K562 (cell line): ENCODE measurements around the gene PFDN2. TPM values are rescaled to one million over a fixed set of nuclear protein-coding genes. Genes with fewer than 3 reads are reported as not detected.

Experiments used
- ATAC-seq: fragments of 200-7000 bp; cut with Tn5 transposase; 3 replicates; pipeline ENCODE4 v1.9.1; 2020; ENCODE audit warnings: moderate library complexity
- BruUV-seq: library from RNA; stranded (reverse); fragments of 400-500 nt; replicated peaks from 2 replicates; lab custom pipeline; 2021; lab: Mats Ljungman, UMichigan
- CTCF ChIA-PET: fragments of 300-600 bp; formaldehyde crosslinking; extraction: SDS; loops from one replicate; lab custom pipeline; 2021; ENCODE audit warnings: low intra/inter-chr PET ratio; lab: Yijun Ruan, JAX
- POLR2A ChIA-PET: fragments of 300-600, 350-650 bp; sonication (Branson Sonifier 250); formaldehyde crosslinking; extraction: SDS; loops from one replicate; lab custom pipeline; 2021; ENCODE audit warnings: antibody characterized with exemption, inconsistent platforms; lab: Yijun Ruan, JAX
- DNase-seq, 4 experiments: peaks; one replicate each; pipeline versions ENCODE4 v3.0.0 to v3.0.0-alpha.2; 2011 to 2018; ENCODE audit warnings: low spot score in 3 of 4, mixed read lengths in 3 of 4; ENCODE audit errors: extremely low read depth in 1 of 4
- FAIRE-seq: peaks from 2 replicates; lab custom pipeline; 2011; peaks lifted over from hg19 to GRCh38; lab: Jason Lieb, UNC
- H2AFZ ChIP-seq: 2 replicates; pipeline ENCODE4 v1.6.0; 2011; ENCODE audit warnings: low read depth, low read length, control low read depth, inconsistent platforms
- H3K27ac ChIP-seq: fragments of 200-600 bp; 3 replicates; pipeline ENCODE4 v1.8.0; 2011; ENCODE audit warnings: low read depth, mild to moderate bottlenecking, control low read depth, inconsistent platforms, low read length, moderate library complexity, mixed read lengths; ENCODE audit errors: extremely low read depth
- H3K27me3 ChIP-seq, 2 experiments: fragments of 300-600 bp in 1 of 2; 2 replicates in 1 of 2; 3 replicates in 1 of 2; pipeline versions ENCODE4 v1.6.0 to v1.8.0; 2011; ENCODE audit warnings: inconsistent platforms in 2 of 2, low read length in 2 of 2, mild to moderate bottlenecking in 1 of 2, mixed read lengths in 1 of 2, moderate library complexity in 1 of 2; ENCODE audit not compliant: control insufficient read depth in 2 of 2, insufficient read depth in 2 of 2
- H3K36me3 ChIP-seq: fragments of 300-600 bp; 3 replicates; pipeline ENCODE4 v1.8.0; 2011; ENCODE audit warnings: mild to moderate bottlenecking, low read length, inconsistent platforms; ENCODE audit not compliant: control insufficient read depth, insufficient read depth
- H3K4me1 ChIP-seq, 2 experiments: fragments of 200-600 bp in 1 of 2; replicated peaks in 1 of 2; 2 replicates in 1 of 2; 3 replicates in 1 of 2; pipeline versions ENCODE4 v1.5.1 to v1.8.0; 2011; ENCODE audit warnings: inconsistent platforms in 2 of 2, low read length in 2 of 2, mild to moderate bottlenecking in 1 of 2, mixed read lengths in 1 of 2, moderate library complexity in 1 of 2; ENCODE audit not compliant: control insufficient read depth in 2 of 2, insufficient read depth in 2 of 2
- H3K4me2 ChIP-seq: 2 replicates; pipeline ENCODE4 v1.6.1; 2011; ENCODE audit warnings: low read length, control low read depth, inconsistent platforms, mixed read lengths; ENCODE audit not compliant: insufficient read depth
- H3K4me3 ChIP-seq: fragments of 200-600 bp; sonication (generic), shearing (Covaris generic); 2 replicates; pipeline ENCODE4 v1.5.1; 2016; ENCODE audit warnings: control low read depth, inconsistent platforms
- H3K79me2 ChIP-seq: fragments of 200-600 bp; 3 replicates; pipeline ENCODE4 v1.8.0; 2011; ENCODE audit warnings: low read length, inconsistent platforms; ENCODE audit not compliant: control insufficient read depth, insufficient read depth
- H3K9ac ChIP-seq, 2 experiments: 2 replicates each; pipeline versions ENCODE4 v1.6.0 to v1.6.1; 2011; ENCODE audit warnings: low read depth in 2 of 2, low read length in 2 of 2, control low read depth in 1 of 2, inconsistent platforms in 1 of 2, mild to moderate bottlenecking in 1 of 2, mixed read lengths in 1 of 2; ENCODE audit not compliant: insufficient read depth in 1 of 2
- H3K9me1 ChIP-seq: one replicate; pipeline ENCODE4 v1.6.0; 2011; ENCODE audit warnings: inconsistent platforms, mild to moderate bottlenecking, low read length, moderate library complexity; ENCODE audit not compliant: control insufficient read depth, insufficient read depth
- H3K9me3 ChIP-seq: replicated peaks from 2 replicates; pipeline ENCODE4 v1.5.1; 2011; ENCODE audit warnings: low read depth, low read length, inconsistent platforms; ENCODE audit not compliant: control insufficient read depth, insufficient read depth
- H4K20me1 ChIP-seq: replicated peaks from 2 replicates; pipeline ENCODE4 v1.6.1; 2011; ENCODE audit warnings: low read length, inconsistent platforms, mixed read lengths; ENCODE audit not compliant: control insufficient read depth, insufficient read depth
- CHCHD3 ChIP-seq: fragments of 250-450 bp; sonication (Bioruptor Pico); IDR thresholded peaks from 2 replicates; pipeline ENCODE4 v2.1.2; 2022; ENCODE audit warnings: mild to moderate bottlenecking
- GTF2E2 ChIP-seq: fragments of 200-800 bp; sonication (Bioruptor generic); IDR thresholded peaks from 2 replicates; pipeline ENCODE4 v1.6.1; 2016; ENCODE audit warnings: missing genetic modification characterization, missing compliant biosample characterization
- KAT2B ChIP-seq: IDR thresholded peaks from one replicate; pipeline ENCODE4 v1.6.1; 2012; ENCODE audit warnings: low read depth, mild to moderate bottlenecking, control low read depth, inconsistent platforms, low read length, moderate library complexity
- POLR2G ChIP-seq: fragments of 200-400 bp; formaldehyde crosslinking; IDR thresholded peaks from 2 replicates; pipeline ENCODE4 v1.6.1; 2017; ENCODE audit warnings: low read depth, mild to moderate bottlenecking, antibody characterized with exemption, low read length, moderate library complexity
- REST ChIP-seq, 2 experiments: fragments of 450-650 bp; formaldehyde crosslinking in 1 of 2; IDR thresholded peaks; 2 replicates each; pipeline versions ENCODE4 v1.4.0 to v1.6.1; 2014 to 2020; ENCODE audit warnings: mild to moderate bottlenecking in 2 of 2, borderline replicate concordance in 1 of 2, low read depth in 1 of 2
- WGBS: fragments of 100-300 bp; shearing (Covaris generic); methylation state at CpG from one replicate; pipeline ENCODE4 v1.1.6; 2016; ENCODE audit warnings: low coverage, mixed read lengths; ENCODE audit not compliant: insufficient coverage; ENCODE audit errors: missing lambda C conversion rate; 5-methylcytosine and 5-hydroxymethylcytosine counted together
- in situ Hi-C: fragments of 300-500 bp; cut with MboI; formaldehyde crosslinking; loops from 4 replicates; pipeline ENCODE4 v1.15.0; 2018; ENCODE audit warnings: inconsistent platforms, mixed read lengths
- intact Hi-C: fragments of 100-400 bp; cut with micrococcal nuclease; formaldehyde crosslinking; loops from 2 replicates; pipeline ENCODE4 v1.14.2; 2022
- polyA plus RNA-seq, 8 experiments: library from polyadenylated mRNA; depleted of rRNA in 4 of 8; stranded (reverse) in 5 of 8; unstranded in 3 of 8; fragments of >200 nt; fragmentation: Nextera tagmentation in 2 of 8; fragmentation: Illumina TruSeq in 1 of 8; extraction: Ambion mirVana in 2 of 8; extraction: Trizol in 1 of 8; gene quantifications; 2 replicates each; pipeline versions ENCODE4 v1.2.1 to v1.2.3, GENCODE V29; 2011 to 2014; ENCODE audit warnings: inconsistent platforms in 1 of 8, missing spikeins in 1 of 8
- total RNA-seq, 7 experiments: library from RNA; depleted of rRNA in 6 of 7; stranded (reverse); fragments of >200 nt in 6 of 7; fragmentation: Illumina TruSeq in 2 of 7; extraction: Trizol in 2 of 7; gene quantifications; 2 replicates each; pipeline versions ENCODE4 v1.2.1 to v1.2.3, GENCODE V29; 2011 to 2021; ENCODE audit warnings: low replicate concordance in 1 of 7

Gene PFDN2
- total and polyA plus RNA-seq, 9 of the 15 experiments (the other 6 are each of a cell fraction or from before 2014, with no cell fraction given) = 50.2 to 361 (median 144) TPM

GRCh38 chr1:161140755-161141400 lies 23.0 kb upstream of the PFDN2 start:
- ChIA-PET POLR2A (interaction anchor here (0.7 to 1.5 kb wide), 3 partner anchors 8 to 218 kb away, joined by 3 to 5 read pairs (median 3); partner anchors contain the start of gene UFC1), CTCF (interaction anchor here (2.1 kb wide), 1 partner anchor 144 kb away, joined by 8 read pairs; no protein-coding TSS in a partner anchor)
- Histone ChIP-seq H3K4me2 (no peak overlapping the region), H2AFZ (no peak overlapping the region), H3K27me3 (no peaks in the 10 kb centered on the region), H4K20me1 (no peaks in the 10 kb centered on the region), H3K9me3 (no peaks in the 10 kb centered on the region), H3K4me1 (peaks cover 0 to 4% of the 10 kb centered on the region in 2 experiments; a peak in 3 of 5 replicates), H3K9me1 (no peaks in the 10 kb centered on the region), H3K4me3 (no peak overlapping the region), H3K36me3 (no peaks in the 10 kb centered on the region), H3K27ac (no peak overlapping the region), H3K79me2 (no peaks in the 10 kb centered on the region), H3K9ac (no peak overlapping the region; a peak in 1 of 4 replicates)
- intact Hi-C loops (no loop called here), in situ Hi-C loops (no loop called here)
- 0 out of 2 replicates have a peak, but pooled peaks have one; percentile 16 for TF ChIP-seq POLR2G
- no peak for TF ChIP-seq GTF2E2 (tag)
- BruUV-seq = no TSS peak
- DNase-seq (no peak), FAIRE-seq (no peak), ATAC-seq (no peak)
- 89% methylated on average over 29 of the region's 29 CpGs for WGBS

- no peak overlapping the region for H3K4me3 ChIP-seq
- H3K27me3 ChIP-seq = no peaks in the 10 kb centered on the region
- H3K4me2 ChIP-seq = no peak overlapping the region
- H2AFZ ChIP-seq = no peak overlapping the region
- no TSS peak for BruUV-seq
- in situ Hi-C loops (no loop called here), intact Hi-C loops (loop anchor here (1.0 to 10.0 kb wide), 5 partner anchors 38 to 415 kb away; partner anchors contain the start of gene B4GALT3)
- ChIA-PET CTCF (interaction anchor here (0.7 to 2.2 kb wide), 4 partner anchors 68 to 414 kb away, joined by 3 to 15 read pairs (median 6); no protein-coding TSS in a partner anchor), POLR2A (interaction anchor here (0.6 to 1.7 kb wide), 2 partner anchors 14 to 93 kb away, joined by 3 to 8 read pairs; partner anchors contain the start of gene UFC1)
- peak; percentile 88 for ATAC-seq
- no peaks in the 10 kb centered on the region for H4K20me1 ChIP-seq
- no peak overlapping the region for H3K27ac ChIP-seq
- H3K4me1 ChIP-seq = peaks cover 0 to 4% of the 10 kb centered on the region in 2 experiments; a peak in 3 of 5 replicates
- FAIRE-seq = peak; percentile 76
- peak in 3 of 4 experiments; percentile 43 to 68 (median 60) for DNase-seq
- H3K9ac ChIP-seq = no peak overlapping the region
- no peaks in the 10 kb centered on the region for H3K9me1 ChIP-seq
- peaks cover 2% of the 10 kb centered on the region; the same call in 1 of the 3 replicates for H3K36me3 ChIP-seq
- 57% methylated on average over 1 of the region's 1 CpG for WGBS
- peaks cover 4% of the 10 kb centered on the region; the same call in 1 of the 3 replicates for H3K79me2 ChIP-seq
- no peaks in the 10 kb centered on the region for H3K9me3 ChIP-seq
- TF ChIP-seq CHCHD3 (CRISPR knock-in tag) (no peak), KAT2B (no peak), REST (IDR thresholded peaks at IDR 0.05; ENCODE audit: borderline replicate concordance) (peak; percentile 59; the same call in 1 of the 2 replicates), REST (CRISPR knock-in tag; IDR thresholded peaks at IDR 0.05; ENCODE audit: low read depth) (no peak)
Observed at GRCh38 chr1:161139766-161140165, 21.9 kb upstream of the PFDN2 start.
